OCI-LY7 (cell line): Measurements from ENCODE around the gene SDF4. TPM values are rescaled to one million over a fixed set of nuclear protein-coding genes. Genes with fewer than 3 reads are reported as not detected.

ENCODE experiments used
- BruUV-seq: library from RNA; stranded (reverse); fragments of 400-500 nt; replicated peaks from 2 replicates; lab custom pipeline; 2021; lab: Mats Ljungman, UMichigan
- CTCF ChIA-PET: fragments of 300-600 bp; sonication (Branson Sonifier 250); formaldehyde crosslinking; loops from one replicate; lab custom pipeline; 2022; ENCODE audit warnings: antibody characterized with exemption; ENCODE audit not compliant: unreplicated experiment; lab: Charles Lee
- POLR2A ChIA-PET: fragments of 300-600 bp; sonication (Branson Sonifier 250); formaldehyde crosslinking; loops from one replicate; lab custom pipeline; 2022; ENCODE audit warnings: antibody characterized with exemption; lab: Charles Lee
- DNase-seq: peaks from one replicate; pipeline ENCODE4 v3.0.0-alpha.2; 2015; ENCODE audit warnings: low spot score
- H2AFZ ChIP-seq: fragments of 200-600 bp; sonication (generic), shearing (Covaris generic); 2 replicates; pipeline ENCODE4 v1.6.1; 2014; ENCODE audit warnings: mild to moderate bottlenecking, antibody characterized with exemption, low read length, moderate library complexity
- H3K27ac ChIP-seq: fragments of 200-600 bp; sonication (generic); 2 replicates; pipeline ENCODE4 v1.5.1; 2014; ENCODE audit warnings: mixed run types, low read depth, mild to moderate bottlenecking, moderate library complexity, low read length, inconsistent platforms; ENCODE audit not compliant: poor library complexity, severe bottlenecking
- H3K36me3 ChIP-seq: fragments of 200-600 bp; sonication (generic); 2 replicates; pipeline ENCODE4 v1.6.1; 2014; ENCODE audit warnings: mild to moderate bottlenecking, antibody characterized with exemption, low read length, moderate library complexity, mixed read lengths; ENCODE audit not compliant: insufficient read depth
- H3K4me1 ChIP-seq: fragments of 200-600 bp; sonication (generic); 2 replicates; pipeline ENCODE4 v1.5.1; 2014; ENCODE audit warnings: mild to moderate bottlenecking, low read length; ENCODE audit not compliant: insufficient read depth, poor library complexity, severe bottlenecking
- H3K4me2 ChIP-seq: fragments of 200-600 bp; sonication (generic); 2 replicates; pipeline ENCODE4 v1.6.1; 2014; ENCODE audit warnings: mild to moderate bottlenecking, low read length
- H3K4me3 ChIP-seq: fragments of 200-600 bp; sonication (generic); 2 replicates; pipeline ENCODE4 v1.5.1; 2014; ENCODE audit warnings: mild to moderate bottlenecking, low read depth, low read length; ENCODE audit not compliant: poor library complexity, severe bottlenecking
- H3K79me2 ChIP-seq: fragments of 200-600 bp; sonication (generic); 2 replicates; pipeline ENCODE4 v1.6.1; 2016; ENCODE audit warnings: low read depth, mild to moderate bottlenecking, low read length, moderate library complexity, mixed read lengths; ENCODE audit not compliant: insufficient read depth
- H3K9me2 ChIP-seq: fragments of 200-600 bp; sonication (generic); 2 replicates; pipeline ENCODE4 v1.6.1; 2016; ENCODE audit warnings: mild to moderate bottlenecking, low read length, mixed read lengths; ENCODE audit not compliant: insufficient read depth
- H3K9me3 ChIP-seq: fragments of 200-600 bp; sonication (generic); 2 replicates; pipeline ENCODE4 v1.6.1; 2014; ENCODE audit warnings: mild to moderate bottlenecking, mixed run types, low read length, mixed read lengths
- H4K20me1 ChIP-seq: fragments of 200-600 bp; sonication (generic); 2 replicates; pipeline ENCODE4 v1.6.1; 2014; ENCODE audit warnings: mild to moderate bottlenecking, antibody characterized with exemption, low read length, moderate library complexity, mixed read lengths; ENCODE audit not compliant: insufficient read depth
- CTCF ChIP-seq: fragments of 200-600 bp; sonication (generic); conservative IDR thresholded peaks from 2 replicates; pipeline ENCODE4 v1.5.1; 2014; ENCODE audit warnings: mild to moderate bottlenecking, antibody characterized with exemption, low read length, moderate library complexity, mixed read lengths
- EZH2phosphoT487 ChIP-seq: fragments of 200-600 bp; sonication (generic); IDR thresholded peaks from 2 replicates; pipeline ENCODE4 v1.6.1; 2018; ENCODE audit warnings: low read depth, borderline replicate concordance, mild to moderate bottlenecking, mixed run types, antibody characterized with exemption, low read length, moderate library complexity, mixed read lengths
- intact Hi-C: fragments of 100-400 bp; cut with micrococcal nuclease; formaldehyde crosslinking; loops from one replicate; pipeline ENCODE4 v1.10.0; 2022; ENCODE audit not compliant: unreplicated experiment
- total RNA-seq, 2 experiments: library from RNA; depleted of rRNA in 1 of 2; stranded (reverse); fragments of >200 nt in 1 of 2; shearing (Covaris generic) in 1 of 2; gene quantifications; 2 replicates each; pipeline ENCODE4 v1.2.3, GENCODE V29; 2014 to 2022

The SDF4 gene
- total RNA-seq, 2 experiments from 2014 or later: 47.7 to 85.7 TPM

DNA sequence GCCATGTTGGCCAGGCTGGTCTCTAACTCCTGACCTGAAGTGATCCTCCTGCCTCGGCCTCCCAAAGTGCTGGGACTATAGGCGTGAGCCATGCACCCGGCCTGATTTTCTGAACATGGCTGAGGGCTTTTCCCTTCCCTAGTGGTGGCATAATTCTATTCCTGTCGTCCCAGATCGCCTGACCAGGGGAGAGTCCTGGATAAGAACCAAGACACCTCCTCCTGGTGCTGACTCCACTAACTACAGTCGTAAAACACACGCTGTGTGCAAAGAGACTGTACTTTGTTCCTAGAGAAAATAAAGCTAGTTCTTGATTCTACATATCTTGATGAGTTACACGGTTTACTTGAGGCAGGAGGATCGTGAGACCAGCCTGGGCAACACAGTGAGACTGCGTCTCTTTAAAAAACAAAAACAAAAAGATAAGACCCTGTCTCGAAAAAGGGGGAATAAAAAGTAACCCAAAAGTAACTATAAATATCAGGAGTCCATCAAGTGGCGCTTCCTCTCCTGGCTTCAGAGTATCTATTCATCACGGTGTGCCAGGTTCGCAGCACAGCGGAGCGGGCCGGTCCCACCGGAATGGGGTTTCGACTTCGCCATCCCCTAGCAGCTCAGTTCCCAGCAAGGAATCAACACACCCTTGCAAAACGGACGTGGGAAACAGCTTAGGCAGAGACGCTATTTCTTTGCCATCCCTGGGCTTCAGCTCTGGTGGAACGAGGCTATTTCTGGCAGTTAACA is 973 bp downstream of the SDF4 start:
- Histone ChIP-seq H3K4me3 (peak overlapping the region; percentile 78), H4K20me1 (no peaks in the 10 kb centered on the region), H2AFZ (peak overlapping the region; percentile 69; the same call in 1 of the 2 replicates), H3K9me3 (no peaks in the 10 kb centered on the region), H3K79me2 (peaks cover 54% of the 10 kb centered on the region), H3K4me2 (peak overlapping the region; percentile 99), H3K9me2 (no peaks in the 10 kb centered on the region), H3K4me1 (peaks cover 28% of the 10 kb centered on the region), H3K27ac (peak overlapping the region; percentile 43), H3K36me3 (peaks cover 42% of the 10 kb centered on the region)
- POLR2A ChIA-PET: interaction anchor here (0.6 to 1.0 kb wide), 2 partner anchors 94 to 246 kb away, joined by 4 to 8 read pairs; no protein-coding TSS in a partner anchor
- TF ChIP-seq EZH2phosphoT487 (no peak), CTCF (peak; percentile 31)
- CTCF ChIA-PET: no interaction called here
- TSS peak; percentile 94 for BruUV-seq
- intact Hi-C loops: loop anchor here (1.0 to 10.0 kb wide), 3 partner anchors 76 to 196 kb away; partner anchors contain the start of genes ACAP3 and PUSL1
- no peak for DNase-seq

DNA sequence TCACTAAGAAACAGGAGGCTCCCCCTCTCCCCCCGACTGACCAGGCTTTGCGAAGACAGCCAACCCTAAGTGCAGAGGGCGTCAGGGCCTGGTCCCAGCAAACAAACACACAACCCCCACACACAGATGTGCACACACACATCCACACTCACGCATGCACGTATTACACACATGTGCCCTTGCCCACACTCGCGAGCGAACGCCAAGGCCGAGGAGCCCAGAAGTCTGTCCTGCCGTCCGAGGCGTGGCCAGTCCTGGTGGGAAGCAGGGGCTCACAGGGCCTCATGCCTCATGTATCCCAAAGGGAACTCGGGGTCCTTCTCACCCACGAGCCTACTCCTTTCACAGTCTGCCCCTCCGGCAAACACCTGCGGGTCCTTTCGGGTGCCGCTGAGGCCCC is 2.0 kb downstream of the SDF4 start:
- DNase-seq: no peak
- H3K4me3 ChIP-seq: no peak overlapping the region
- intact Hi-C loops: loop anchor here (1.0 to 10.0 kb wide), 3 partner anchors 78 to 195 kb away; partner anchors contain the start of genes ACAP3 and PUSL1
- H3K9me3 ChIP-seq: no peaks in the 10 kb centered on the region
- no peak overlapping the region for H2AFZ ChIP-seq
- POLR2A ChIA-PET: no interaction called here
- H3K27ac ChIP-seq: no peak overlapping the region
- no peaks in the 10 kb centered on the region for H3K9me2 ChIP-seq
- H3K4me2 ChIP-seq: peak overlapping the region; percentile 99
- no peaks in the 10 kb centered on the region for H4K20me1 ChIP-seq
- CTCF ChIA-PET: no interaction called here
- peaks cover 53% of the 10 kb centered on the region for H3K79me2 ChIP-seq
- peaks cover 52% of the 10 kb centered on the region for H3K36me3 ChIP-seq
- H3K4me1 ChIP-seq: peaks cover 28% of the 10 kb centered on the region
- no TSS peak for BruUV-seq
- TF ChIP-seq CTCF (no peak), EZH2phosphoT487 (no peak)
